Measurements from ENCODE around the gene MEGF10.

Gene MEGF10

GRCh38 chr5:127400539-127400938, 109.9 kb downstream of the MEGF10 start:
- no peak for DNase-seq (ENCODE audit: low spot score)
- no peak for TF ChIP-seq CTCF (IDR thresholded peaks at IDR 0.05; ENCODE audit: extremely low read depth, insufficient read depth, missing control alignments)
- in situ Hi-C loops (cut with MboI; ENCODE audit: low pct_unique_long_range_greater_than_20kb, low sequenced_read_pairs, unreplicated experiment), result no loop called here

GRCh38 chr5:127400946-127401670, 110.5 kb downstream of the MEGF10 start:
- TF ChIP-seq CTCF (IDR thresholded peaks at IDR 0.05; ENCODE audit: extremely low read depth, insufficient read depth, missing control alignments), result no peak
- in situ Hi-C loops (cut with MboI; ENCODE audit: low pct_unique_long_range_greater_than_20kb, low sequenced_read_pairs, unreplicated experiment), result no loop called here
- DNase-seq (ENCODE audit: low spot score), result no peak

- in situ Hi-C loops (cut with MboI; ENCODE audit: low pct_unique_long_range_greater_than_20kb, low sequenced_read_pairs, unreplicated experiment), result no loop called here
- no peak for TF ChIP-seq CTCF (IDR thresholded peaks at IDR 0.05; ENCODE audit: extremely low read depth, insufficient read depth, missing control alignments)
These were observed 111.8 kb downstream of the MEGF10 start for GRCh38 chr5:127402361-127402760.

GRCh38 chr5:127404190-127404589, 113.6 kb downstream of the MEGF10 start:
- in situ Hi-C loops (cut with MboI; ENCODE audit: low pct_unique_long_range_greater_than_20kb, low sequenced_read_pairs, unreplicated experiment), result no loop called here
- no peak for DNase-seq (ENCODE audit: low spot score)
- TF ChIP-seq CTCF (IDR thresholded peaks at IDR 0.05; ENCODE audit: extremely low read depth, insufficient read depth, missing control alignments), result no peak

More at GRCh38 chr5:127402361-127402760, 111.8 kb downstream of the MEGF10 start:
- no peak for DNase-seq (ENCODE audit: low spot score)

GRCh38 chr5:127406326-127407121, 115.9 kb downstream of the MEGF10 start:
- in situ Hi-C loops (cut with MboI; ENCODE audit: low pct_unique_long_range_greater_than_20kb, low sequenced_read_pairs, unreplicated experiment), result no loop called here
- DNase-seq (ENCODE audit: low spot score), result no peak
- TF ChIP-seq CTCF (IDR thresholded peaks at IDR 0.05; ENCODE audit: extremely low read depth, insufficient read depth, missing control alignments), result no peak

- DNase-seq (ENCODE audit: low spot score), result no peak
- TF ChIP-seq CTCF (IDR thresholded peaks at IDR 0.05; ENCODE audit: extremely low read depth, insufficient read depth, missing control alignments), result no peak
- in situ Hi-C loops (cut with MboI; ENCODE audit: low pct_unique_long_range_greater_than_20kb, low sequenced_read_pairs, unreplicated experiment), result no loop called here
These were observed 118.8 kb downstream of the MEGF10 start for GRCh38 chr5:127409246-127409917.
